T-helper 2 cell treated with Interferon-gamma antibody and Interleukin-4, amounts not matched to agents 100 ng/mL and 5 ng/mL, for 36 hours (primary cell): ENCODE measurements around the gene RNF112. TPM values are rescaled to one million over a fixed set of nuclear protein-coding genes. Genes with fewer than 3 reads are reported as not detected.
"Not testable (repeated sequence)": the region's sequence is repeated elsewhere in the genome, so short reads cannot be mapped to it uniquely, and the experiment has no call there.

Source experiments
- intact Hi-C: fragments of 100-400 bp; cut with micrococcal nuclease; formaldehyde crosslinking; loops from one replicate; pipeline ENCODE4 v1.15.1; 2023
- total RNA-seq: library from RNA; stranded (reverse); gene quantifications from 2 replicates; pipeline ENCODE4 v1.2.3, GENCODE V29; 2022

RNF112 gene
- total RNA-seq, 1 donor from 2014 or later, result 0.27 TPM

- intact Hi-C loops, result no loop called here
These were observed 31.7 kb downstream of the RNF112 start for GRCh38 chr17:19442731-19443130.

- intact Hi-C loops, result no loop called here
These were observed 32.1 kb downstream of the RNF112 start for GRCh38 chr17:19443148-19443547.

GRCh38 chr17:19445105-19445504 lies 34.1 kb downstream of the RNF112 start:
- intact Hi-C loops, result loop anchor here (5.0 kb wide), 1 partner anchor 68 kb away; the partner anchor contains the start of gene MAPK7

GRCh38 chr17:19446577-19446976 lies 35.5 kb downstream of the RNF112 start:
- intact Hi-C loops, result loop anchor here (5.0 kb wide), 1 partner anchor 69 kb away; the partner anchor contains the start of gene MAPK7

- intact Hi-C loops, result loop anchor here (1.0 to 5.0 kb wide), 2 partner anchors 70 to 85 kb away; partner anchors contain the start of genes B9D1 and MAPK7
These were observed 36.1 kb downstream of the RNF112 start for GRCh38 chr17:19447085-19447583.

- intact Hi-C loops, result loop anchor here (5.0 kb wide), 1 partner anchor 71 kb away; the partner anchor contains the start of gene MAPK7
These were observed 37.6 kb downstream of the RNF112 start for GRCh38 chr17:19448341-19449268.

GRCh38 chr17:19449656-19450055 lies 38.6 kb downstream of the RNF112 start:
- intact Hi-C loops, result loop anchor here (5.0 kb wide), 1 partner anchor 72 kb away; the partner anchor contains the start of gene MAPK7

- intact Hi-C loops, result no loop called here
These were observed 42.3 kb downstream of the RNF112 start for GRCh38 chr17:19453296-19453695.

- intact Hi-C loops, result no loop called here
These were observed 43.0 kb downstream of the RNF112 start for GRCh38 chr17:19454074-19454473.

GRCh38 chr17:19456016-19456927 lies 45.2 kb downstream of the RNF112 start:
- intact Hi-C loops, result no loop called here

- intact Hi-C loops, result no loop called here
These were observed 46.0 kb downstream of the RNF112 start for GRCh38 chr17:19457046-19457445.

GRCh38 chr17:19457830-19458271 lies 46.8 kb downstream of the RNF112 start:
- intact Hi-C loops, result no loop called here

- intact Hi-C loops, result not testable (repeated sequence)
These were observed 47.4 kb downstream of the RNF112 start for GRCh38 chr17:19458481-19458880.

- intact Hi-C loops, result not testable (repeated sequence)
These were observed 48.1 kb downstream of the RNF112 start for GRCh38 chr17:19459018-19459655.

- intact Hi-C loops, result loop anchor here (5.0 kb wide), 1 partner anchor 98 kb away; the partner anchor contains the start of gene B9D1
These were observed 49.7 kb downstream of the RNF112 start for GRCh38 chr17:19460700-19461099.

GRCh38 chr17:19461116-19461515 lies 50.1 kb downstream of the RNF112 start:
- intact Hi-C loops, result loop anchor here (5.0 kb wide), 1 partner anchor 99 kb away; the partner anchor contains the start of gene B9D1

- intact Hi-C loops, result loop anchor here (2.0 to 5.0 kb wide), 2 partner anchors 85 to 99 kb away; partner anchors contain the start of gene B9D1
These were observed 50.6 kb downstream of the RNF112 start for GRCh38 chr17:19461681-19462080.

GRCh38 chr17:19462456-19463035 lies 51.5 kb downstream of the RNF112 start:
- intact Hi-C loops, result loop anchor here (2.0 to 5.0 kb wide), 2 partner anchors 86 to 100 kb away; partner anchors contain the start of gene B9D1
